HL-60/S4 (cell line): ENCODE results near the gene ACIN1.

ENCODE experiments used
- in situ Hi-C: fragments of 300-500 bp; cut with MboI; formaldehyde crosslinking; loops from 2 replicates; pipeline ENCODE4 v1.14.3; 2022; ENCODE audit warnings: low sequenced_read_pairs

Gene ACIN1

DNA sequence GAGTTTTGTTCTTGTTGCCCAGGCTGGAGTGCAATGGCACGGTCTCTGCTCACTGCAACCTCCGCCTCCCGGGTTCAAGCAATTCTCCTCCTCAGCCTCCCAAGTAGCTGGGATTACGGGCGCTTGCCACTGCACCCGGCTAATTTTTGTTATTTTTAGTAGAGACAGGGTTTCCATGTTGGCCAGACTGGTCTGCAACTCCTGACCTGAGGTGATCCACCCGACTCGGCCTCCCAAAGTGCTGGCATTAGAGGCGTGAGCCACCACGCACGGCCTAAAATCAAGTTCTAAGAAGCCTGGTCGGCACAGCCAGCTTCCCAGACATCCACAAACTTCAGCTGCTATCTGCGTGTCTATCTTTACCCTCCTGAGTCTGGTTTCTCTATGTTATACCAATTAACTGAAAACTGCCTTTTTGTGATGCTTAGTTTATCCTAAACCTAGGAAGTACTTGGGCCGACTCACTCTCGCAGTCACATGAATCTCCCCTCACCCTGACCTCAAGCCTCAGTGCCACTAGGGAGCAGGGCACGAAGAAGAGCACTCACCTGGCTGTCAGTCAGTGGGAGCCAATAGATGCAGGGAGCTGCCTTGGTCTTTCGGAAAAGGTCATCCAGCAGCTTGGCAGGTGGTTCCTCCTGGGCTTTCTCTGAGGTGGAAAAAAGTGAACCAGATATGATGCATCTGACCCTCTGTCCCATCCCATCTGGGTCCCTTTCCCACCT is 34.2 kb downstream of the ACIN1 start:
- in situ Hi-C loops = loop anchor here (5.0 kb wide), 1 partner anchor 68 kb away; no protein-coding TSS in a partner anchor

DNA sequence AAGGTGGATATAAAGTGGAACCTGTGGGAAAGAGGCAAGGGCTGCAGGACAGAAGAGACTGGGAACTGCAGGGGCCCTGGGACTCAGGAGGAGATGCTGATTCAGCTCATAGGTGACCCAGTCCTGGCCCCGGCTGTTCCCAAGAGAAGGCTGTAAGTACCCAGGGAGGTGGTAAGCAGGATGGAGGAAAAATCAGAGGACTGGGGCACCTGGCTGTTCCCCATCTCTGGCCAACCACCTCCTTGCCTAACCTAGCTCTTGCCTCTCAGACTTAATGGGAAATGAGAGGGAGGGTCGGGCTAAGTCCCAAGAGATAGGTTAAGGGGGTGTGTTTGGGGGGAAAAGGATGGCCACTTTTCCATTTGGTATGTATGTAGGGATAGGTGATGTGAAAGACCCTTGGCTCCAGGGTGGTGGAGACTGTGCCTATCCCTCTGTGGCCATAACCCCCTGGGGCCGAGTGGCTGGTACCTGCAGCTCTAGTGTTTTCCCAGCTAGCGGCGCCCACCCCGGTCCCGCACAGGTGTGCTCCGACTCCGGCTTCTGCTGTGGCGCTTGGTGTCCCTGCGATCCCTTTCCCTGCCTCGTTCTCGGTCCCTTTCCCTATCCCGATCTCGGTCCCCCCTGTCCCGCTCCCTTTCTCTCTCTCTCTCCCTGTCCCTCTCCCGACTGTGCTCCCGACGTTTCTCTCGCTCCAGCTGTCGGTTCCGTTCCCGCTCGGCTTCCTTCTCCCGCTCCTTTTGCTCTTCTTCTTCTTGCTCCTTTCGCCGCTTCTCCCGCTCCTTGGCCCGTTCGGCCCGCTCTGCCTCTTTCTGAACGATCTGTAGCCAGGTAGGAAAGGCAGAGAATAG is 36.1 kb downstream of the ACIN1 start:
- in situ Hi-C loops = no loop called here

DNA sequence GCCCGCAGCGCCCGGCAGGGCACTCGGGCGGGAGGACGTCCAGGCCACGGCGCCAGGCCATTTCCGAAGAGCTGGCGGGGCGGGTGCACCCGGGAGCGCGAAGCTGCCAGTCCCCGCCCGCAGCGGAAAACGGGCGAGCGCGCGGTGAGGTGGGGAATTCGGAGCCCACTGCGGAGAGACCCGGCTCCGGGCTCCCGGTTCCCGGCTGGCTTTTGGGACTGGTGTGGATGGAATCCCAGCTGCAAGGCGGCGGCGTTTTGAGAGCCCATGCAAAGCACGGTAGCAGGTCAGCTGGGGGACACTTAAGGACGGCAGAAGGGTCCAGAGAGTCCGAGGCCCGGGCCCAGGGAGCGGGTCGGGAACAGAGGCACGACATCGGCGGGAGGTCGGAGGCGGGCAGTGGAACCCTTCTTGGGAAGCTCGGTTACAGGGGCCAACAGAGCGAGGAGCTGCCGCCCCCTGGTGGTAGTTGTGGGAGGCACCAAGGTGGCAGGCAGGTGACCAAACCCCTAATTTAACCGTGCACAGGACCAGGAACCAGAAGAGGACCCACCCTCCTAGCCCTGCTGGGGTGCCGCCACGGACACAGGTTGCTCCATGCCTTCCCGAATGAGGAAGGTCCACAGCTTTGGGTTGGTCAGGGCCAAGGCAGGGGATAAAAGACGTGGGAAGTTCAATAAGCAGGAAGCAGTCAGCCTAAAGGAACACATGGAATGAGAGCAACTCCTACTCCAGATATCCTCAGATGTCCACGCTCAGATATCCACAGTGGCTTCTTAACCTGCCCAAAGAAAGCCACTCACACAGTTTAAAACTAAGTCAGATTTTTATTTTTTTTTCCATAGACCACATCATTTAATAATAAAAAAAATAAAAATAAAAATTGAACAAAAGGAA is 36.9 kb downstream of the ACIN1 start:
- in situ Hi-C loops = no loop called here

DNA sequence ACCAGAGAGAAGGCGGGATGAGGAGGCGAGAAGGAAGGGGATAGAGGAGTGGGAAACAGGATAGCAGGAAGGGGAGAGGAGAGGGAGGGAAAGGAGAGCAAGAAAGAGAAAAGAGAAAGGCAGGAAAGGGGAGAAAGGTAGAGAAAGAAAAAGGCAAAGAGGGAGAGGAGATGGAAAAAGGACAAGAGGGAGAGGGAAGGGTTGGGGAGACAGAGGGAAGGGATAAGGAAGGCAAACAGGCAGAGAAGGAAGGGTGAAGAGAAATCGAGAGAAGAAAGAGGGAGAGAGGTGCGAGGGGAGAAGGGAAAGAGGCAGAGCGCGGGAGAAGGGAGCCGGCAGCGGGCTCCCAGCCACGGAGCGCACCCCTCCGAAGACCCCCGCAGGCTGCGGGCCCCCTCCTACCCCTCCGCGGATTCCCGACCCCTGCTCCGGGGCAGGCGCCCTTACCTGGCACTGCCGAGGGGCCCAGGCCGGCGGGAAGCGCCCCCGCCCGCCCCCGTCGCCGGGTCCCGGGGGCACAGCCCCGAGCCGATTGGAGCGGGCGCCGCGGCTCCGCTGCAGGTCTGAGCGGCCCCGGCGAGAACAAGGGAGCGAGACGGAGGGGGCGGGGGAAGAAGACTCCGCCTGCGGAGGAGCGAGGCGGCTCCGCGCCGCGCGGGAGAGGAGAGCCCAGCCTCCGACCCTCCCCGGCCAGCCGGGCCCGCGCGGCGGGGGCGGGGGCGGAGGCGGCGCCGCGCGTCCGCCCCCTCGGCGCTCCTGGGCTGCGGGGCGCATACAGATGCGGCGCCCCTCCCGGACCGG is 37.8 kb downstream of the ACIN1 start, which contains the start of gene CDH24:
Gene CDH24 (minus strand): TSS at position 565 of the 801 bp plus-strand sequence. CDS start 1,787 bp downstream, outside the sequence.
- in situ Hi-C loops = no loop called here

DNA sequence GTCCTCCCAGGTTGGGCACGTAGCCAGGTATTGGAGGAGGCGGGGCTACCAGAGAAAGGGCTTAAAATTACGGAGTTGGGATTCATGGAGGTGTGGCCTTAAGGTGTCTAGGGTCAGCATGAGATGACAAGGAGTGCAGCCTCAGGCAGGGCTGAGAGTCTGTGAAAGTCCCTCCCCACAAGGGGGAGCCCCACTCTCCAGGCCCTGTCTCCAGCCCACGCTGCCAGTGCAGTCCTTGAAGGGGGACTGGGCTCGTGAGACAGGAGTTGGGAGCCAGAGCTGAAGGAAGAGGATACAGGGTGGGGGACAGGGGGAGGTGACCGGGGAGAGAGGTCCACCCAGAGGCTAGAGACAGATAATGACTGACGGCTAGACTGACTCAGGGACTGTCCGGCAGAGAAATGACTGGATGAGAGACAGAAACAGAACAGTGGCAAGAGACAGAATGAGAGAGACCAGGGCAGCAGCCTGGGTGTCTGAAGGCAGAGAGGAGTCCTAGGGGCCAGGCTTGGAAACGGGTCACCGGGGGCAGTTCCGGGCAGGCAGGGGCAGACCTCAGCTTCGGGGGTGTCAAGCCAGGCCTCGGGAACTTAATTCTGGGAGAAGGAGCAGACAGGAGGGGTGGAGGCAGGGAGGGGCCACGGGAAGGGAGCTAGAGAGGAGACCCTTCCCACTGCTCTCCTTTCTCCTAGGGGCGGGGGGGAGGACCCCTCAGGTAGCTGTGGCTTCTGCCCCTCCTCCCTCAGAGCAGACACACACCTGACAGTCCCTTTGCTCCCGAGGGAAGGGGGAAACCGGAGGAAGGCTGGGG is 38.6 kb downstream of the ACIN1 start:
- in situ Hi-C loops = no loop called here

DNA sequence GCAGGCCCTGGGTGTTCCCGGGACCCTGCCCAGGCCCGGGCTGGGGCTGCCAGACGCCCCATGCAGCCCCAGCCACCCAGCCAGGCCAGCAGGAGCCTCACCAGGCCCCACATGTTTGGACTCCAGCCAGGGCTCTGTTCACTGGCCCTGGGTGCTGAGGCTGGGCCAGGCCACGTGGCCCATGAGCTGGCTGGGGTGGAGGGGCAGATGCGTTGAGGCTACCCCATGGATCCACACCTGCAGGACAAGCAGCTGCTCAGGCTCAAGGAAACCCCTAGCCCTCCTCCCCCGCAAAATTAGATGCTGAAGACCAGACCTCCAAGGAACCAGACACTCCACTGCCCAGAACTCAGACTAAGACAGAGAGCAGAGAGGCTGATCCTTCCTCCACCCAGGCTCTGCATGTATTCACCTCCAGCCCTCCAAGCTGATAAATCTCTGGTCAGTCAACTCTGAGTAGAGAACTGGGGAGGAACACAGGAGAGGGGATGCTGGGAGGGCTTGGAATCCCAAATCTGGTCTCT is 39.3 kb downstream of the ACIN1 start:
- in situ Hi-C loops = no loop called here

DNA sequence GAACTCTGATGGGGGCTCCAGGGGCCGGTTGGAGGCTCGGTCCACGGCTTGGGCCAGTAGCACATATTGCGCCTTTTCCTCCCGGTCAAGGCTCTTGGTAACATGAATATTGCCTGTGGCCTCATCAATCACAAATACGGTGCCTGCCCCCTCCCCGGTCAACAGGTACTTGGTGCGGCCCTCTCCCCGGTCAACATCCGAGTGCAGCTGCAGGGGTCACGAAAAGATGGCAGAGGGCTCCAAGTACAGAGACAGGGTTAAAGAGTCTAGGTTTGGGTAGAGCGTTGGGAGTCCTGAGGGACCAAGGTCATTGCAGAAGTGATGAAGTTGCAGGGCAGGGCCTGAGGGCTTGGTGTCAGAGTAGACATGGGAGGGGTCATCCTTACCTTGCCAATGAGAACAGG is 39.8 kb downstream of the ACIN1 start:
- in situ Hi-C loops = no loop called here

DNA sequence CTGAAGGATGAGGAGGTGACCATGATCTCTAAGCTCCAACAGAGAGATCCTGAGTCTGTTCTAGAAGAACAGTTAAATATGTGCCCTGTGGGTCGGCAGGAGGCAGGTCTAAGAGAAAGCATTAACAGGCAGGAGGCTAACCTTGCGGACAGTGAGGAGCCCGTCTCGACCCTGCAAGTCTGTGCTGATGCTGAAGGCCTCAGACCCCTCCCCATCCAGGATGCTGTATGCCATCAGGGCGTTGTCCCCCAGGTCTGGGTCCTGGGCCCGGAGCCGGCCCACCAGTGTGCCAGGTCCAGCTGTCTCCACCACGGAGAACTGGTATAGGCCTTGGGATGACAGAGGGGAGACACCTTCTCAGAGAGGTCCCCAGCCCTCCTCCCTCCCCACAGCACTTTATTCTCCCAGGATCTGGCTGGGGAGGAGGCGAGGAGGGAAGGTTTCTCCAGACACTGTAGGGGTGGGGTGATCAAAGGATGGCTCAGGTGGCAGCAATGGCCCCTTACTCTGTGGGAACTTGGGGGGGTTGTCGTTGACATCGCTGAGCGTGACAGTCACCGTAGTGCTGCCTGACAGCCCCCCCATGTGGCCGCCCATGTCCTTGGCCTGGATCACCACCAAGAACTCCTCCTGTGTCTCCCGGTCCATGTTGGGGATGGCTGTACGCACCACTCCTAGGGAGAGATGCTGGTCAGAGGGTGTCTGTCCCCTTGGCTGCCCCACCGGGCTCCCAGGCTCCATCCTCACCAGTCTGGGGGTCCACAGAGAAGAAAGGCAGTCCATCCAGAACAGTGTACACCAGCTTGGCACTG is 40.7 kb downstream of the ACIN1 start:
- in situ Hi-C loops = no loop called here

DNA sequence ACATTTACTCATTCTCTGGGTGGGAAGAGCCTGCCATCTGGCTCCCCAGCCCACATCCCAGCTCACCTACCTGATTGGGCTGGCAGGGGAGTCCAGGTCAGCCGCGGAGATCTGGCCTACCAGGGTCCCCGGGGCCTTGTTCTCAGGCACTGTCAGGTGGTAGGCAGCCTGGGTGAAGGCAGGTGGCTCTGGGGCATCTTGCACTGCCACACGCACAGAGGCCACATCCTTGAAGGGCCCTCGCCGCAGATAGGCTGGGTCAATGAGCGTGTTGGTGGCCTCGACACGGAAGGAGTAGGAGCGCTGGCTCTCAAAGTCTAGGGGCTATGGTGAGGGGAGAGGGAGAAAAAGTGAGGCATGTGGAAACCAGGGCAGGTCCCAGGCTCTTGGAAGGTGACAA is 41.5 kb downstream of the ACIN1 start:
- in situ Hi-C loops = no loop called here

DNA sequence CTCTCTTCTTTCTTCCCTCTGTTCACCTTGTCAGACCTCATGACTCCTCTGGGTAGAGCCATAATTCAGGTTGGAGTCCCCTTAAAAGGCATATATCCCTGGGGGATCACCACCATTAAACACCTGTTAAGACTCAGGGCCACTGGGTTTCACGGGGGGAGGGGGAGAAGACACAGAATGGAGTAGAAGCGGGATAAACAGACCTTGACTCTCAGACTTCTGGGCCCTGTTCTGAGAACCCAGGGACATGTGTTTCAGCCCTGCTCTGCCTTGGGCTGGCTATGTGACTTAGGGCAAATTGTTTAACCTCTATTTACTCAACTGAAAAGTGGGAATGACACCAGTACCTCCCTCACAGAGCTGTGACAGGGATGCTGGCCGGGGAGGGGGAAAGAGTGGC is 42.3 kb downstream of the ACIN1 start:
- in situ Hi-C loops = no loop called here

DNA sequence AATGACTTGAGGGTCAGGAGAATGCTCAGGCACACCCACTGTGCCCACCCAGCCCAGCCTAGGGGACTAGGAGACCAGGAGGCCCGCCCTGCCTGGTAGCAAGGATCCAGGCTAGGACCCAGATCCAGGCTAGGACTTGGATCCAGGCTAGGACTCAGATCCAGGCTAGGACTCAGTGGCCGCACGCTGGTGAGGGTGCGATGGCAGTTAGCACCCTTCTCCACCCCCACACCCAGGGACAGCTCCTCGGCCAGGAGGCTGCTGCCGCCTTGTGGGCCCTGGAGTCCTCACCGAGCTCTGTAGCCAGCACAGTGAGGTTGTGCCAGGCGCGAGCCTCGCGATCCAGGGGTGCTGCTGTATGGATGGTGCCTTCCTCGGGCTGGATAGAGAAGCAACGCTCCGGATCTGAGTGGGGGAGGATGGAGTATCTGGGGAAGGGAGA is 42.7 kb downstream of the ACIN1 start:
- in situ Hi-C loops = no loop called here

DNA sequence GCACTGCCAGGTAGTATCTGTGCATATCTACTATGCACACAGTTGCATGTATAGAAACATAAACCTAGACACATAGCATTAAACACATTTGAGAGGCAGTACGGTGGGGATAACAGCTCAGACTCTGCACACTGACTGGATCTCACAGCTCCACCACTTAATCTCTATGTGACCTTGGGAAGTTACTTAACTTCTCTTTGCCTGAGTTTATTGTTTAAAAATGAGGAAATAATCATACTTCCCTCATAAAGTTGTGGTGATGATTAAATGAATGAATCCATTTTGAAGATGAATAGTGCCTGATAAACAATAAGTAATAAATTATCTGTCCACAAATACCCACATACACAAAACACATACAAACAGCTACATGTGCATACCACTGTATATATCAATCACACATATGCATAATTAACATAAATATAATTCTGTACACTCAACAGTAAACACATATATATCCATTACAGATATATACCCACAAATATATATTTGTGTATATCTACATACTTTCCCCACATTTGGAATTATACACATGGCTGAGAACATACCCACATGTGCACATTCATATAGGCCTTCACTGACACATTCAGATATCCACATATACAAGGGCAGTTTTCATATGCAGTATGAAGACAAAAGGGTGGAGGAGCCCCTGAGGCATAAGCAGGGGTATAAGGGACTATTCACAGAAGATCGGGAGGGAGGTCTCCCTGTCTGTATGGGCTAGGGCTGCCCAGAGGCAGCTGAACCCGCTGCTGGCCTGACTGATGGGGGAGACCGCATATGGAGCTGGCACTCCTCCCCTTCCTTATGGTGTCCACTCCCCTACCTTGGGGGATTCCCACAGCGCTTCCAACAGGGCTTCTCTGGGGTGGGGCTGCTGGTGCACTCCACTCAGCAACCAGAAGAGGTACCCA is 43.5 kb downstream of the ACIN1 start:
- in situ Hi-C loops = no loop called here

DNA sequence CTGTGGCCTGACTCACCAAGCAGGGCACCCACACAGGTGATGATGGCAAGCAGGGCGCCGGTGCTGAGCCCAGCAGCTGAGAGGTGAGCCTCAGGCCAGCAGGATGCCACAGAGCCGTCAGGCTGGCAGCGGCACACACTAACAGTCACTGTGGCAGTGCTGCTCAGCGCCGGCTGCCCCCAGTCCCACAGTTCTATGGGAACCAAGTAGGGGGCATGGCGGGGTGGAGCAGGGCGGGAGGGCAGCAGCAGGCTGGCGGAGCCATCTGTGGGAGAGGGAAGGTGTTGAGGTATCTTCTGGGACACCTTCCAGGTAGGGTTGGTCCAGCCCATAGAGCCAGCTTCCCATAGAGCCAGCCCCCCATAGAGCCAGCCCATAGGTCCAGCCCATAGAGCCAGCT is 45.9 kb downstream of the ACIN1 start:
- in situ Hi-C loops = no loop called here

DNA sequence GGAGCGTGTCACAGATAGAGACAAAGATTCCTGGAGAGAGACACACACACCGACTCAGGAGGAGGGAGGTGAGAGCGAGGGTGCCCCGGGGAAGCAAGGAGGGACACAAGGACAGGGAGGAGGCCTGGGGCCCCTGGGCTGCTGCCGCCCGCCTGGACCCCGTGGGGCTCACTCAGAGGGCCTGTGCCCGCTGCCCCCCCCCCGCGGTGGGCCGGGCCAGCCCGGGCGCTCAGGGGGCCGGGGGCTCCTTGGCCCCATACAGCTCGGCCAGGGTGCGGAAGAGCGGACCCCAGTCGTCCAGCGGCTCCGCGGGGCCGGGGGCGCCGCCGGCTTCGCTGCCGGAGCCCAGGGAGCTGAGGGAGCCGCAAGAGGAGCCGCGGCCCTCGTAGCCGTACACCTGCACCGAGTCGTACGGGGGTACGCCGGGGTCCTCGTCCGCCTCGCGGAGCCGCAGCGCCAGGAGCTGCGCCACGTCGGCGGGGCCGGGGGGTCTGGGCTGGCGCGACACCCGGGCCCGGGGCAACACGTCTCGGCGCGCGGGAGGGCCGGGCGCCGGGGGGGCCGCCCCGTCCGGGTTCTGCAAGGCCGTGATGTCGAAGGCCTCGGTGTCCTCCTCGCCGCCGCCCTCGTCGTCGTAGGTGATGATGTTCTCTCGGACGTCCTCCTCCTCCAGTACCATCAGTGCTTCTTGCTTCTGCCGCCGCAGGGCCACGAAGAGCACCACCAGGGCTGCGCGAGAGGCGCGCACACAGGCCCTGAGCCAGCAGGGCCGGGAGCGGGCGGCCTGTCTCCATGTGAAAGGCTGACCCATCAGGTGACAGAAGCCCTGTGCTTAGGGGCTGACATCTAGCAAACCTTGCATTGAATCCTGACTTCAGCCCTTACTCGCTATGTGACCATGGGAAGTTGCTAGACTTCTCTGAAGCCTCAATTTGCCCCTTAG is 46.9 kb downstream of the ACIN1 start:
- in situ Hi-C loops = no loop called here

DNA sequence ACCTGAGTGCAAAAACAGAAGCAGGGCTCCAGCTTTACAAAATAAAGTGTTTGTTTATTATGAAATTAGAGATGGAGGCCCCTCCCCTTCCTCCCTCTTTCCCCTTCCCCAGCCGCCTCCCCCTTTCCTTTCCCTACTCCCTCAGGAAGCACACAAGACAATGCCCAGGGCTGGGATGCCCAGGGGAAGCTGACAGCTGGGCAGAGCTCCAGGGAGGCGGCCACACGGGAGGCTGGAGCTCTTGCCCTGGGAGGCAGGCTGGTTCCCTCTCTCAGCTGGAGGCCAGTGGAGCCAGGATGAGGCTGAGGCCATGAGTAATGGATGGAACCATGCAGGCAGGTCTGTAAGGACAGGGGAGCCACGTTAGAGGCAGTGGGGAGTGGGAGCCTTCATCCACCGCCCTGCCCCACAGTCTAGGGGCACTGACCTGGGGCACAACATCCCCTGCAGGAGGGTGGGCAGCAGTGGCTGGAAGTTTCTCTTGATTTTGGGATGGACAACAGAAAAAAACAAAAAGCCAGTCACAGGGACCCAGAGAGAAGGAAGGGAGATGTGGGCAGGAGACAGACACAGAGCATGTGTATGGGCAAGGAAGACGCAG is 47.8 kb downstream of the ACIN1 start:
- in situ Hi-C loops = no loop called here
